ENCODE measurements around the gene SEC24D. TPM values are rescaled to one million over a fixed set of nuclear protein-coding genes. Genes with fewer than 3 reads are reported as not detected.

The SEC24D gene
- total and polyA plus RNA-seq, 5 experiments from 2014 or later, result 7.2 to 19.8 (median 9.8) TPM

DNA sequence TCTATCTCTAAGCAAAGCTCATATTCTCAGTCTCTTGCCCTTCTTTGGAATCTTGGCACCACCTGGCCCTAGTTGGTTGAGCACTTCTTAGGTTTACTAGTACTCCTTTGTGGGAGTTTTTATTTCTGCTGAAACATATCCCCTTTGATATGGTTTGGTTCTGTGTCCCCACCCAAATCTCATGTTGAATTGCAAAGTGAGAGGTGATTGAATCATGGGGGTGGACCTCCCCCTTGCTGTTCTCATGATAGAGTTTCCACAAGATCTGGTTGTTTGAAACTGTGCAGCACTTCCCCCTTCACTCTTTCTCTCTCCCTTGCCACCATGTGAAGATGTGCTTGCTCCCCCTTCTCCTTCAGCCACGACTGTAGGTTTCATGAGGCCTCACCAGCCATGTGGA, 30.5 kb upstream of the SEC24D start:
- Mint-ChIP-seq H3K36me3 (no peaks in the 10 kb centered on the region), H3K4me3 (no peak overlapping the region), H3K4me1 (peaks cover 0 to 8% (median 0%) of the 10 kb centered on the region in 4 donors), H3K9me3 (no peaks in the 10 kb centered on the region), H3K27ac (peak overlapping the region in 2 of 10 donors; percentile 18 to 63), H3K27me3 (peaks cover 0 to 6% (median 0%) of the 10 kb centered on the region in 5 donors)
- ATAC-seq (no peak), DNase-seq (no peak)
- POLR2A ChIA-PET, result no interaction called here

GRCh38 chr4:118865091-118865708, 29.3 kb upstream of the SEC24D start:
- POLR2A ChIA-PET, result no interaction called here
- ATAC-seq, result peak; percentile 57 to 58
- DNase-seq, result peak in 4 of 10 donors; percentile 12 to 29 (median 22)
- Mint-ChIP-seq H3K27ac (no peak overlapping the region), H3K27me3 (peaks cover 0 to 6% (median 0%) of the 10 kb centered on the region in 5 donors), H3K36me3 (no peaks in the 10 kb centered on the region), H3K4me1 (peaks cover 0 to 8% (median 0%) of the 10 kb centered on the region in 4 donors), H3K4me3 (no peak overlapping the region), H3K9me3 (no peaks in the 10 kb centered on the region)

GRCh38 chr4:118858779-118859178, 22.9 kb upstream of the SEC24D start:
- Mint-ChIP-seq H3K4me1 (no peaks in the 10 kb centered on the region), H3K9me3 (no peaks in the 10 kb centered on the region), H3K36me3 (no peaks in the 10 kb centered on the region), H3K27me3 (no peaks in the 10 kb centered on the region), H3K27ac (no peak overlapping the region), H3K4me3 (no peak overlapping the region)
- ATAC-seq, result no peak
- no peak for DNase-seq
- POLR2A ChIA-PET, result no interaction called here

DNA sequence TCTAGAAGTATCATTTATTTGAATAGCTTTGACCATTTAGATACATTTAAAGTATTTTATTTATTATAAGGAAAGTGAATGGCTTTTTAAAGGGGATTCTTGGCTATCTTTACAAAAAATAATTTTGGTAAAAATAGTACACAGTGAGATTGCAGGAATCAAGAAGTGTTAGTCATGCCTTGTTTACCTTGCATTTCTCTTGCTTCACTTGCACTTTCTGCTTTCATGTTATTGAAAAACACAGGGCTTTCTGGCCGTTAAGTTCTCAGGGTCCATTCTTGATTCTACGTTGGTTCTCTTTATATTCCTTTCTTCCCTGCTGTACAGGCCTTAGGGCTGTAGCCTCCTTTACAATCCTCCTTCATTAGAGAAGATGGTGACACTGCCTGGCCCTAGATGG, 21.8 kb upstream of the SEC24D start:
- Mint-ChIP-seq H3K4me3 (no peak overlapping the region), H3K4me1 (peaks cover 0 to 3% (median 0%) of the 10 kb centered on the region in 4 donors), H3K27me3 (no peaks in the 10 kb centered on the region), H3K27ac (peak overlapping the region in 1 of 10 donors; percentile 58), H3K36me3 (peaks cover 0 to 6% (median 2%) of the 10 kb centered on the region in 3 donors), H3K9me3 (peaks cover 0 to 3% (median 0%) of the 10 kb centered on the region in 9 donors)
- DNase-seq, result no peak
- ATAC-seq, result no peak
- POLR2A ChIA-PET, result no interaction called here

- Mint-ChIP-seq H3K27me3 (peaks cover 0 to 9% (median 3%) of the 10 kb centered on the region in 5 donors), H3K27ac (peak overlapping the region; percentile 92 to 98 (median 96)), H3K4me1 (peaks cover 9 to 27% (median 18%) of the 10 kb centered on the region in 4 donors), H3K9me3 (peaks cover 0 to 14% (median 3%) of the 10 kb centered on the region in 9 donors), H3K36me3 (peaks cover 0 to 19% (median 18%) of the 10 kb centered on the region in 3 donors), H3K4me3 (peak overlapping the region; percentile 87 to 98 (median 92))
- peak in 7 of 10 donors; percentile 19 to 64 (median 41) for DNase-seq
- POLR2A ChIA-PET, result interaction anchor here (1.0 to 1.7 kb wide), 2 partner anchors 13 to 14 kb away, joined by 3 to 5 read pairs; partner anchors contain the start of gene SEC24D
- ATAC-seq, result peak; percentile 95 to 96
Measured at GRCh38 chr4:118850488-118851173, 14.7 kb upstream of the SEC24D start.

DNA sequence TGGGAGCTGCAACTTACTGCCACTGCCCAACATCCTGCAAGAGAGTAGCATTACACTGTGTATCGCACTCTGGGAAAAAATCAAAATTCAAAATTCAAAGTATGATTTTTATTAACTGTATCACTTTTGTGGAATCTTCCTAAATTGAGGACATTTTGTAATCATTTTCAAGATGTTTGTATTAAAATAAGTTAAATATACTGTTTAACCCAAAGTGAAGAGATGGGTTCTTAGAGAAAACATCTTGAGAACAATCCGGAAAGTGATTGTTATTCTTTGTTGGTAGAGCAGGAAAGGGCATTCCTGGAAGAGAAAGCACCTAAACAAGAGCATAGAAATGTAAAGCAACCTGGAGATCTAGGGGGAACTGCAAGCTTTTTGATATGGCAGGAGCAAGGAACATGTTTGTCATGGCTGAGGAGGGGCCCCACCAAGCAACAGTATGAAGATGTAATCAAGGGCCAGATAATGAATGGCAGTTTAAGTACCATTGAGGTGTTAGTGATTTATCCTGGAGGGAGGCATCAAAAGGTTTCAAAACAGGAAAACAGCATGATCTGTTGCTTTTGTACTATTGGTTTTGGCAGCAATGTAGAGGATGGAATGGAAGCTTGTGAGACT, 14.1 kb upstream of the SEC24D start:
- Mint-ChIP-seq H3K4me3 (peak overlapping the region; percentile 87 to 98 (median 92)), H3K36me3 (peaks cover 0 to 19% (median 18%) of the 10 kb centered on the region in 3 donors), H3K4me1 (peaks cover 9 to 27% (median 18%) of the 10 kb centered on the region in 4 donors), H3K27me3 (peaks cover 0 to 9% (median 3%) of the 10 kb centered on the region in 5 donors), H3K27ac (peak overlapping the region; percentile 92 to 98 (median 96)), H3K9me3 (peaks cover 0 to 14% (median 3%) of the 10 kb centered on the region in 9 donors)
- peak in 1 of 10 donors; percentile 10 for DNase-seq
- peak in 1 of 2 donors; percentile 11 for ATAC-seq
- POLR2A ChIA-PET, result interaction anchor here (1.7 kb wide), 1 partner anchor 14 kb away, joined by 5 read pairs; the partner anchor contains the start of gene SEC24D

DNA sequence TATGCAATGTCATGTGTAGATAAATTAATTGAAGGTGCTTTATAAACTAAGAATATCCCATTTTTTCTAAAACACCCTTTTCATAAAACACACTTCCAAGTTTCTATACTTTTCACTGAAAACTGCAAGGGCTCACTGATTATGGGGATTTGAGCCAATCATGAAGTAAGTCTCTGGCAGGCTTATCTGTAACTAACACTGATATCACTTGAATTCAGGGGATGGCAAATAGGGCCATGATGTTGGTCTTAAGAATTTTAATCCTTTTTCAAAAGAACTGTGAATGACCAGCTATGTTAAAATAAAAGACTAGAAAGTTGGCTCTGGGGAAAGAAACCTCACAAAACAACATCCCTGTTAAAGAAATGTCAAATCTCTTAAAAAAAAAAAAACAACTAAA, 13.0 kb upstream of the SEC24D start:
- Mint-ChIP-seq H3K27me3 (peaks cover 0 to 9% (median 3%) of the 10 kb centered on the region in 5 donors), H3K27ac (no peak overlapping the region), H3K9me3 (peaks cover 0 to 14% (median 3%) of the 10 kb centered on the region in 9 donors), H3K36me3 (peaks cover 0 to 19% (median 18%) of the 10 kb centered on the region in 3 donors), H3K4me1 (peaks cover 9 to 27% (median 18%) of the 10 kb centered on the region in 4 donors), H3K4me3 (no peak overlapping the region)
- DNase-seq, result no peak
- POLR2A ChIA-PET, result no interaction called here
- no peak for ATAC-seq

DNA sequence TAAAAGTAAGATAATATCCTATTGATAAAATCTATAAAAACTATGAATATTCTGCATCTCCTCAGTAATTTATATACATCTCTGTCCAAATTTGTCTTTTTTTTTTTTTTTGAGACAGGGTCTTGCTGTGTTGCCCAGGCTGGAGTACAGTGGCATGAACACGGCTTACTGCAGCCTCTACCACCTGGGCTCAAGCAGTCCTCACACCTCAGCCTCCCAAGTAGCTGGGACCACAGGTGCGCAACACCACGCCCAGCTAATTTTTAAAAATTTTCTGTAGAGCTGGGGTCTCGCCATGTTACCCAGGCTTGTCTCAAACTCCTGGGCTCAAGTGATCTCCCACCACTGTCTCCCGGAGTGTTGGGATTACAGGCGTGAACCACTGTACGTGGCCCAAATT, 12.3 kb upstream of the SEC24D start:
- no peak for DNase-seq
- ATAC-seq, result no peak
- Mint-ChIP-seq H3K9me3 (peaks cover 0 to 14% (median 2%) of the 10 kb centered on the region in 9 donors), H3K27ac (no peak overlapping the region), H3K4me3 (no peak overlapping the region), H3K4me1 (peaks cover 9 to 25% (median 18%) of the 10 kb centered on the region in 4 donors), H3K27me3 (peaks cover 0 to 9% (median 3%) of the 10 kb centered on the region in 5 donors), H3K36me3 (peaks cover 0 to 17% (median 16%) of the 10 kb centered on the region in 3 donors)
- POLR2A ChIA-PET, result interaction anchor here (0.7 kb wide), 1 partner anchor 364 kb away, joined by 4 read pairs; no protein-coding TSS in a partner anchor

DNA sequence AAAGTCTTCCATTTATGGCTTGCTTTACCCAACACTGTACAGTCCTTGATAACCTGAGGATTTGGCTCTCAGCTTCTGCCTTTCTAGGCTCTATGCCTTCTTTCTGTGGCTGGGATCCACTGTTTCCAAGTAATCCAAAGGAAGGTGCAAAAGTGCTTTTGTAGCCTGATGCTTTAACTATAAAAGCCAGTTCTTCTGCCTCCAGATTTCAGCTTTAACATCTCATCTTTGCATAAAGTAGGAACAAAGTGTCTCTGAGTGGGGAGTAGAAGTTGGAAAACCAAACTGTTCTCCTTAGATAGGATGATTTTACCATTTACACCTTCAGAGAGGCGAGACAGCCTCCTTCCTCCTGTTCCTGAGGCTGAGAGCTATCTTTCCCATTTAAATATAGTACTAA, 11.1 kb upstream of the SEC24D start:
- H3K4me3 Mint-ChIP-seq, result no peak overlapping the region
- H3K27me3 Mint-ChIP-seq, result peaks cover 0 to 9% (median 3%) of the 10 kb centered on the region in 5 donors
- peaks cover 0 to 13% (median 0%) of the 10 kb centered on the region in 9 donors for H3K9me3 Mint-ChIP-seq
- H3K27ac Mint-ChIP-seq, result no peak overlapping the region
- POLR2A ChIA-PET, result no interaction called here
- ATAC-seq (no peak), DNase-seq (no peak)
- peaks cover 0 to 12% (median 9%) of the 10 kb centered on the region in 3 donors for H3K36me3 Mint-ChIP-seq
- H3K4me1 Mint-ChIP-seq, result peaks cover 9 to 19% (median 17%) of the 10 kb centered on the region in 4 donors

- POLR2A ChIA-PET, result no interaction called here
- Mint-ChIP-seq H3K27ac (no peak overlapping the region), H3K27me3 (peaks cover 0 to 9% (median 3%) of the 10 kb centered on the region in 5 donors), H3K4me1 (peaks cover 7 to 10% (median 7%) of the 10 kb centered on the region in 4 donors), H3K4me3 (no peak overlapping the region), H3K36me3 (peaks cover 0 to 6% (median 3%) of the 10 kb centered on the region in 3 donors), H3K9me3 (peaks cover 0 to 9% (median 0%) of the 10 kb centered on the region in 9 donors)
- no peak for DNase-seq
- ATAC-seq, result no peak
Measured at GRCh38 chr4:118845552-118846050, 9.7 kb upstream of the SEC24D start.

- H3K36me3 Mint-ChIP-seq, result no peaks in the 10 kb centered on the region
- POLR2A ChIA-PET, result no interaction called here
- H3K27me3 Mint-ChIP-seq, result peaks cover 0 to 10% (median 3%) of the 10 kb centered on the region in 5 donors
- H3K4me1 Mint-ChIP-seq, result no peaks in the 10 kb centered on the region
- no peaks in the 10 kb centered on the region for H3K9me3 Mint-ChIP-seq
- no peak for ATAC-seq
- no peak for DNase-seq
- H3K4me3 Mint-ChIP-seq, result no peak overlapping the region
- H3K27ac Mint-ChIP-seq, result no peak overlapping the region
Measured at GRCh38 chr4:118843237-118843636, 7.3 kb upstream of the SEC24D start.

- peaks cover 0 to 7% (median 0%) of the 10 kb centered on the region in 5 donors for H3K27me3 Mint-ChIP-seq
- H3K9me3 Mint-ChIP-seq, result no peaks in the 10 kb centered on the region
- H3K4me3 Mint-ChIP-seq, result no peak overlapping the region
- no peak for ATAC-seq
- H3K36me3 Mint-ChIP-seq, result no peaks in the 10 kb centered on the region
- no peaks in the 10 kb centered on the region for H3K4me1 Mint-ChIP-seq
- H3K27ac Mint-ChIP-seq, result no peak overlapping the region
- POLR2A ChIA-PET, result no interaction called here
- DNase-seq, result no peak
Measured at GRCh38 chr4:118842055-118842454, 6.1 kb upstream of the SEC24D start.
